Esophagus muscularis mucosa (tissue), 3 donors: ENCODE results near the gene CMTM8.

ENCODE experiments used
- POLR2A ChIP-seq: fragments of 450-650 bp; IDR thresholded peaks from one replicate; pipeline ENCODE4 v1.6.1; 2017; ENCODE audit warnings: antibody characterized with exemption, moderate library complexity, mild to moderate bottlenecking, low read depth
- TF ChIP-seq, protein P1 (sequence below), 3 experiments: fragments of 200-600 bp in 2 of 3; fragments of 450-650 bp in 1 of 3; sonication (generic) in 2 of 3; IDR thresholded peaks; one replicate each; pipeline ENCODE4 v1.5.1; 2017 to 2019; ENCODE audit warnings: antibody characterized with exemption in 3 of 3, mild to moderate bottlenecking in 2 of 3, moderate library complexity in 1 of 3

DNA sequence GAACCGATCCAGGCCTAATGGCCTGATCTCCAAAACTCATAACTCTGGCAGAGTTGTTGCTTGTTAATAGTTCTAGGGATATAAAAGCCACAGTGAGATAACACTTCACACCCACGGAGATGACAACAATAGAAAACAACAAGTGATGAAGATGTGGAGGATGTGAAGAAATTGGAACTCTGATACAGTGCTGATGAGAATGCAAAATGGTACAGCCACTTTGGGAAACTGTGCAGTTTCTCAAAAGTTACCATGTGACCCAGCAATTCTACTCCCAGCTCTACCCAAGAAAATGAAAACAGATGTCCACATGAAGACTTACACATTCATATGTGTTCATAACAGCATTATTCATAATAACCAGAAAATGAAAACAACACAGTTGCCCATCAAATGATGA is 157.0 kb downstream of the CMTM8 start:
- TF ChIP-seq, protein P1, sequence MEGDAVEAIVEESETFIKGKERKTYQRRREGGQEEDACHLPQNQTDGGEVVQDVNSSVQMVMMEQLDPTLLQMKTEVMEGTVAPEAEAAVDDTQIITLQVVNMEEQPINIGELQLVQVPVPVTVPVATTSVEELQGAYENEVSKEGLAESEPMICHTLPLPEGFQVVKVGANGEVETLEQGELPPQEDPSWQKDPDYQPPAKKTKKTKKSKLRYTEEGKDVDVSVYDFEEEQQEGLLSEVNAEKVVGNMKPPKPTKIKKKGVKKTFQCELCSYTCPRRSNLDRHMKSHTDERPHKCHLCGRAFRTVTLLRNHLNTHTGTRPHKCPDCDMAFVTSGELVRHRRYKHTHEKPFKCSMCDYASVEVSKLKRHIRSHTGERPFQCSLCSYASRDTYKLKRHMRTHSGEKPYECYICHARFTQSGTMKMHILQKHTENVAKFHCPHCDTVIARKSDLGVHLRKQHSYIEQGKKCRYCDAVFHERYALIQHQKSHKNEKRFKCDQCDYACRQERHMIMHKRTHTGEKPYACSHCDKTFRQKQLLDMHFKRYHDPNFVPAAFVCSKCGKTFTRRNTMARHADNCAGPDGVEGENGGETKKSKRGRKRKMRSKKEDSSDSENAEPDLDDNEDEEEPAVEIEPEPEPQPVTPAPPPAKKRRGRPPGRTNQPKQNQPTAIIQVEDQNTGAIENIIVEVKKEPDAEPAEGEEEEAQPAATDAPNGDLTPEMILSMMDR (IDR thresholded peaks at IDR 0.05) = no peak
- no peak for TF ChIP-seq POLR2A
